HepG2 (cell line): ENCODE measurements around the gene AARS2. TPM values are rescaled to one million over a fixed set of nuclear protein-coding genes. Genes with fewer than 3 reads are reported as not detected.

ENCODE experiments used
- ASH2L ChIP-seq: fragments of 300-600, 200-600 bp; sonication (generic); IDR thresholded peaks from 2 replicates; pipeline ENCODE4 v1.7.0; 2017; ENCODE audit warnings: low read depth, mild to moderate bottlenecking, moderate library complexity, mixed read lengths, low read length; ENCODE audit not compliant: insufficient read length
- ATF7-NPFF ChIP-seq: sonication (generic); formaldehyde crosslinking; IDR thresholded peaks from 2 replicates; pipeline ENCODE4 v1.8.1; 2023; ENCODE audit warnings: mild to moderate bottlenecking, low read depth, missing genetic modification reagents, moderate library complexity
- CCAR2 ChIP-seq: fragments of 200-400 bp; formaldehyde crosslinking; optimal IDR thresholded peaks from 2 replicates; pipeline ENCODE3; 2018; ENCODE audit warnings: low read depth, mild to moderate bottlenecking, low read length, moderate library complexity
- GATA4 ChIP-seq: sonication (generic); IDR thresholded peaks from 2 replicates; pipeline ENCODE4 v1.6.1; 2016; ENCODE audit warnings: antibody characterized with exemption, low read depth, borderline replicate concordance
- MAFG ChIP-seq: sonication (generic); formaldehyde crosslinking; IDR thresholded peaks from 2 replicates; pipeline ENCODE4 v1.5.1; 2020; ENCODE audit warnings: mild to moderate bottlenecking, missing genetic modification reagents
- MATR3 ChIP-seq: sonication (generic); formaldehyde crosslinking; IDR thresholded peaks from 2 replicates; pipeline ENCODE4 v1.4.0; 2020; ENCODE audit warnings: missing genetic modification reagents
- PPARG ChIP-seq: conservative IDR thresholded peaks from 2 replicates; pipeline ENCODE4 v1.6.1; 2016; ENCODE audit warnings: missing biosample characterization, missing genetic modification reagents
- SIX4 ChIP-seq: sonication (generic); formaldehyde crosslinking; IDR thresholded peaks from 2 replicates; pipeline ENCODE4 v1.4.0; 2020; ENCODE audit warnings: missing genetic modification reagents
- SOX5 ChIP-seq: IDR thresholded peaks from 2 replicates; pipeline ENCODE4 v1.6.1; 2016; ENCODE audit warnings: borderline replicate concordance
- SUZ12 ChIP-seq: fragments of 150-350 bp; IDR thresholded peaks from 2 replicates; pipeline ENCODE4 v1.6.1; 2014; ENCODE audit warnings: low read depth, low read length
- ZNF264 ChIP-seq: sonication (generic); formaldehyde crosslinking; IDR thresholded peaks from 2 replicates; pipeline ENCODE4 v1.4.0; 2020; ENCODE audit warnings: missing genetic modification reagents
- ZNF331 ChIP-seq: sonication (generic); formaldehyde crosslinking; IDR thresholded peaks from 2 replicates; pipeline ENCODE4 v1.4.0; 2020; ENCODE audit warnings: missing genetic modification reagents
- ZNF547 ChIP-seq: sonication (generic); formaldehyde crosslinking; IDR thresholded peaks from 2 replicates; pipeline ENCODE4 v1.5.1; 2020; ENCODE audit warnings: mild to moderate bottlenecking, missing genetic modification reagents
- ZNF775 ChIP-seq: sonication (generic); formaldehyde crosslinking; IDR thresholded peaks from 2 replicates; pipeline ENCODE4 v1.4.0; 2020; ENCODE audit warnings: missing genetic modification reagents, mild to moderate bottlenecking, moderate library complexity, borderline replicate concordance
- ZNF777 ChIP-seq: sonication (generic); formaldehyde crosslinking; IDR thresholded peaks from 2 replicates; pipeline ENCODE4 v1.4.0; 2020; ENCODE audit warnings: missing genetic modification reagents
- polyA plus RNA-seq, 8 experiments: library from polyadenylated mRNA; depleted of rRNA in 3 of 8; stranded (reverse) in 7 of 8; unstranded in 1 of 8; fragments of >200 nt; fragmentation: Illumina TruSeq in 4 of 8; extraction: Trizol in 4 of 8; gene quantifications; 2 replicates each; pipeline versions ENCODE4 v1.2.1 to v1.2.3, GENCODE V29; 2011 to 2016; ENCODE audit warnings: low read depth in 4 of 8, missing spikeins in 1 of 8, mixed read lengths in 1 of 8; ENCODE audit not compliant: insufficient read depth in 1 of 8
- total RNA-seq, 5 experiments: library from RNA; depleted of rRNA; stranded (reverse); fragments of >200 nt; fragmentation: Illumina TruSeq; extraction: Trizol; gene quantifications; 2 replicates each; pipeline ENCODE4 v1.2.3, GENCODE V29; 2016; ENCODE audit warnings: low read depth in 1 of 5
- TF ChIP-seq, protein P1 (sequence below): sonication (generic); formaldehyde crosslinking; IDR thresholded peaks from 2 replicates; pipeline ENCODE4 v1.4.0; 2020; ENCODE audit warnings: mild to moderate bottlenecking, missing genetic modification reagents
- TF ChIP-seq, protein P2 (sequence below): sonication (generic); formaldehyde crosslinking; IDR thresholded peaks from 2 replicates; pipeline ENCODE4 v1.4.0; 2020; ENCODE audit warnings: missing genetic modification reagents, mild to moderate bottlenecking, borderline replicate concordance
- TF ChIP-seq, protein P3 (sequence below): sonication (generic); formaldehyde crosslinking; IDR thresholded peaks from 2 replicates; pipeline ENCODE4 v1.4.0; 2020; ENCODE audit warnings: mild to moderate bottlenecking, low read depth, missing genetic modification reagents
- TF ChIP-seq, protein P4 (sequence below): sonication (generic); formaldehyde crosslinking; IDR thresholded peaks from 2 replicates; pipeline ENCODE4 v1.4.0; 2020; ENCODE audit warnings: missing genetic modification reagents, borderline replicate concordance
- TF ChIP-seq, protein P5 (sequence below), 2 experiments: sonication (generic) in 1 of 2; formaldehyde crosslinking in 1 of 2; IDR thresholded peaks; 2 replicates each; pipeline versions ENCODE4 v1.4.0 to v1.6.1; 2018 to 2020; ENCODE audit warnings: missing genetic modification reagents in 2 of 2, borderline replicate concordance in 1 of 2, low read depth in 1 of 2, mild to moderate bottlenecking in 1 of 2, missing biosample characterization in 1 of 2

AARS2 gene
- total and polyA plus RNA-seq, 2 of the 13 experiments (the other 11 are each of a cell fraction or from before 2014, with no cell fraction given), result 7.5 to 24.1 TPM

DNA sequence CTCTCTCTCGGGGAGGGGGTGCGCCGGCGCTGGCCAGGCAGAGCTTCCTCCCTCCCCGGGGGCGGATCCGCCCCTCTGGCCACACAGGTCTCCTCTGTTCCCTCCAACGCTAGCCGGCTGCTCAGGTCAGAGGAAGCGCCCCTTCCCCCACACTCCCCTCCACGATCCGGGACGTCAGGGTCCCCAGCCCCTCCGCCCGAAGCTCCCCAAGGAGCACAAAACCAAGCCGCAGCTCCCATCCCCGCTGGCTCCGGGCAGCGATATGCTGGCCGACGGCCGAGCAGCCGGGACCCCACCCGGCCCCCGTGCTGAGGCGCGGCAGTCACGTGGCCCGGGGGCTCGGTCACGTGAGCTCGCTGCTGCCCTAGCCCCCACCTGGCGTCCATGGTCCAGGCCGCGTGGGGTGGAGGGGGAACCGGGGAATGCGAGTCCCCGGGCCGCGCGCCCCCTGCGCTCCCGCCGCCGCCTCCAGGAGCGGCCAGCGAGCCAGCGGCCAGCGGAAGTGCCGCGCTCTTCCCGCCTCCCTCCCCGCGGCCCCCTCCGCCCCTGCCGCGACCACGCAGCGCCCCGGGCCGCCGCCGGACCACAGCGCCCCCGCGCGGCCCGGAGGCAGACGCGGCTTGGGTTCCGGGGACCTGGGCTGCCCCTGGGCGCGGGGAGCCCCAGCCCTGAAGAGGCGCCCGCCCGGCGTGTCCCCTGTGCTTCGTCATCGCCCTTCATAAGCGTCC, 56.0 kb downstream of the AARS2 start, which contains the start of gene SLC35B2 (continued):
- no peak for TF ChIP-seq ZNF777
- TF ChIP-seq GATA4, result no peak
- TF ChIP-seq ZNF331, result peak; percentile 25
- TF ChIP-seq, protein P1, sequence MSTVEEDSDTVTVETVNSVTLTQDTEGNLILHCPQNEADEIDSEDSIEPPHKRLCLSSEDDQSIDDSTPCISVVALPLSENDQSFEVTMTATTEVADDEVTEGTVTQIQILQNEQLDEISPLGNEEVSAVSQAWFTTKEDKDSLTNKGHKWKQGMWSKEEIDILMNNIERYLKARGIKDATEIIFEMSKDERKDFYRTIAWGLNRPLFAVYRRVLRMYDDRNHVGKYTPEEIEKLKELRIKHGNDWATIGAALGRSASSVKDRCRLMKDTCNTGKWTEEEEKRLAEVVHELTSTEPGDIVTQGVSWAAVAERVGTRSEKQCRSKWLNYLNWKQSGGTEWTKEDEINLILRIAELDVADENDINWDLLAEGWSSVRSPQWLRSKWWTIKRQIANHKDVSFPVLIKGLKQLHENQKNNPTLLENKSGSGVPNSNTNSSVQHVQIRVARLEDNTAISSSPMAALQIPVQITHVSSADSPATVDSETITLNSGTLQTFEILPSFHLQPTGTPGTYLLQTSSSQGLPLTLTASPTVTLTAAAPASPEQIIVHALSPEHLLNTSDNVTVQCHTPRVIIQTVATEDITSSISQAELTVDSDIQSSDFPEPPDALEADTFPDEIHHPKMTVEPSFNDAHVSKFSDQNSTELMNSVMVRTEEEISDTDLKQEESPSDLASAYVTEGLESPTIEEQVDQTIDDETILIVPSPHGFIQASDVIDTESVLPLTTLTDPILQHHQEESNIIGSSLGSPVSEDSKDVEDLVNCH (CRISPR knock-in tag), result 0 out of 2 replicates have a peak, but pooled peaks have one; percentile 74
- TF ChIP-seq, protein P2, sequence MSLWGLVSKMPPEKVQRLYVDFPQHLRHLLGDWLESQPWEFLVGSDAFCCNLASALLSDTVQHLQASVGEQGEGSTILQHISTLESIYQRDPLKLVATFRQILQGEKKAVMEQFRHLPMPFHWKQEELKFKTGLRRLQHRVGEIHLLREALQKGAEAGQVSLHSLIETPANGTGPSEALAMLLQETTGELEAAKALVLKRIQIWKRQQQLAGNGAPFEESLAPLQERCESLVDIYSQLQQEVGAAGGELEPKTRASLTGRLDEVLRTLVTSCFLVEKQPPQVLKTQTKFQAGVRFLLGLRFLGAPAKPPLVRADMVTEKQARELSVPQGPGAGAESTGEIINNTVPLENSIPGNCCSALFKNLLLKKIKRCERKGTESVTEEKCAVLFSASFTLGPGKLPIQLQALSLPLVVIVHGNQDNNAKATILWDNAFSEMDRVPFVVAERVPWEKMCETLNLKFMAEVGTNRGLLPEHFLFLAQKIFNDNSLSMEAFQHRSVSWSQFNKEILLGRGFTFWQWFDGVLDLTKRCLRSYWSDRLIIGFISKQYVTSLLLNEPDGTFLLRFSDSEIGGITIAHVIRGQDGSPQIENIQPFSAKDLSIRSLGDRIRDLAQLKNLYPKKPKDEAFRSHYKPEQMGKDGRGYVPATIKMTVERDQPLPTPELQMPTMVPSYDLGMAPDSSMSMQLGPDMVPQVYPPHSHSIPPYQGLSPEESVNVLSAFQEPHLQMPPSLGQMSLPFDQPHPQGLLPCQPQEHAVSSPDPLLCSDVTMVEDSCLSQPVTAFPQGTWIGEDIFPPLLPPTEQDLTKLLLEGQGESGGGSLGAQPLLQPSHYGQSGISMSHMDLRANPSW, result peak; percentile 24; the same call in 1 of the 2 replicates
- no peak; the same call in none of the 2 replicates for TF ChIP-seq PPARG (CRISPR knock-in tag)
- peak; percentile 95 for TF ChIP-seq ASH2L
- TF ChIP-seq MAFG (CRISPR knock-in tag), result no peak
- TF ChIP-seq, protein P3, sequence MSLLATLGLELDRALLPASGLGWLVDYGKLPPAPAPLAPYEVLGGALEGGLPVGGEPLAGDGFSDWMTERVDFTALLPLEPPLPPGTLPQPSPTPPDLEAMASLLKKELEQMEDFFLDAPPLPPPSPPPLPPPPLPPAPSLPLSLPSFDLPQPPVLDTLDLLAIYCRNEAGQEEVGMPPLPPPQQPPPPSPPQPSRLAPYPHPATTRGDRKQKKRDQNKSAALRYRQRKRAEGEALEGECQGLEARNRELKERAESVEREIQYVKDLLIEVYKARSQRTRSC (CRISPR knock-in tag), result no peak
- TF ChIP-seq ATF7-NPFF, result peak; percentile 98
- TF ChIP-seq ZNF775, result peak; percentile 25; the same call in 1 of the 2 replicates
- peak; percentile 34; the same call in 1 of the 2 replicates for TF ChIP-seq ZNF264
- TF ChIP-seq SIX4, result no peak; the same call in none of the 2 replicates
- no peak for TF ChIP-seq CCAR2
- no peak for TF ChIP-seq SUZ12
- TF ChIP-seq, protein P4, sequence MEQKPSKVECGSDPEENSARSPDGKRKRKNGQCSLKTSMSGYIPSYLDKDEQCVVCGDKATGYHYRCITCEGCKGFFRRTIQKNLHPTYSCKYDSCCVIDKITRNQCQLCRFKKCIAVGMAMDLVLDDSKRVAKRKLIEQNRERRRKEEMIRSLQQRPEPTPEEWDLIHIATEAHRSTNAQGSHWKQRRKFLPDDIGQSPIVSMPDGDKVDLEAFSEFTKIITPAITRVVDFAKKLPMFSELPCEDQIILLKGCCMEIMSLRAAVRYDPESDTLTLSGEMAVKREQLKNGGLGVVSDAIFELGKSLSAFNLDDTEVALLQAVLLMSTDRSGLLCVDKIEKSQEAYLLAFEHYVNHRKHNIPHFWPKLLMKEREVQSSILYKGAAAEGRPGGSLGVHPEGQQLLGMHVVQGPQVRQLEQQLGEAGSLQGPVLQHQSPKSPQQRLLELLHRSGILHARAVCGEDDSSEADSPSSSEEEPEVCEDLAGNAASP (CRISPR knock-in tag), result no peak; the same call in 1 of the 2 replicates
- TF ChIP-seq, protein P5, sequence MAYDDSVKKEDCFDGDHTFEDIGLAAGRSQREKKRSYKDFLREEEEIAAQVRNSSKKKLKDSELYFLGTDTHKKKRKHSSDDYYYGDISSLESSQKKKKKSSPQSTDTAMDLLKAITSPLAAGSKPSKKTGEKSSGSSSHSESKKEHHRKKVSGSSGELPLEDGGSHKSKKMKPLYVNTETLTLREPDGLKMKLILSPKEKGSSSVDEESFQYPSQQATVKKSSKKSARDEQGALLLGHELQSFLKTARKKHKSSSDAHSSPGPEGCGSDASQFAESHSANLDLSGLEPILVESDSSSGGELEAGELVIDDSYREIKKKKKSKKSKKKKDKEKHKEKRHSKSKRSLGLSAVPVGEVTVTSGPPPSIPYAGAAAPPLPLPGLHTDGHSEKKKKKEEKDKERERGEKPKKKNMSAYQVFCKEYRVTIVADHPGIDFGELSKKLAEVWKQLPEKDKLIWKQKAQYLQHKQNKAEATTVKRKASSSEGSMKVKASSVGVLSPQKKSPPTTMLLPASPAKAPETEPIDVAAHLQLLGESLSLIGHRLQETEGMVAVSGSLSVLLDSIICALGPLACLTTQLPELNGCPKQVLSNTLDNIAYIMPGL (CRISPR knock-in tag; IDR thresholded peaks at IDR 0.05; ENCODE audit: borderline replicate concordance in 1 of 2, low read depth in 1 of 2), result peak; percentile 73 to 97; a peak in 3 of 4 replicates
- no peak for TF ChIP-seq MATR3
- peak; percentile 96 for TF ChIP-seq ZNF547 (CRISPR knock-in tag)
- TF ChIP-seq SOX5, result peak; percentile 48; the same call in 1 of the 2 replicates
